HCT116 (cell line): ENCODE measurements around the gene PSMB7. TPM values are rescaled to one million over a fixed set of nuclear protein-coding genes. Genes with fewer than 3 reads are reported as not detected.

ENCODE experiments used
- ATAC-seq: fragments of 200-7000 bp; cut with Tn5 transposase; 2 replicates; pipeline ENCODE4 v1.9.1; 2020; ENCODE audit warnings: mild to moderate bottlenecking, moderate library complexity
- BruUV-seq: library from RNA; stranded (reverse); fragments of 400-500 nt; replicated peaks from 2 replicates; lab custom pipeline; 2021; lab: Mats Ljungman, UMichigan
- CTCF ChIA-PET: fragments of 300-600 bp; sonication (Branson Sonifier 250); formaldehyde crosslinking; loops from one replicate; lab custom pipeline; 2021; ENCODE audit warnings: antibody characterized with exemption; lab: Charles Lee
- POLR2A ChIA-PET: fragments of 300-600, 350-600 bp; sonication (Branson Sonifier 250); formaldehyde crosslinking; loops from one replicate; lab custom pipeline; 2021; ENCODE audit warnings: antibody characterized with exemption; lab: Charles Lee
- RAD21 ChIA-PET, 2 experiments: fragments of 300-600 bp; sonication (Branson Sonifier 250); formaldehyde crosslinking; loops; one replicate each; lab custom pipeline; 2023; ENCODE audit warnings: low total read pairs in 2 of 2; ENCODE audit not compliant: uncharacterized antibody in 2 of 2, unreplicated experiment in 2 of 2, low non-redundant PET in 1 of 2; lab: Charles Lee
- DNase-seq: peaks from one replicate; pipeline ENCODE4 v3.0.0-alpha.2; 2010; ENCODE audit warnings: low read depth, low spot score
- H2AFZ ChIP-seq: fragments of 200-600 bp; shearing (Covaris generic), sonication (generic); 2 replicates; pipeline ENCODE4 v1.6.1; 2017; ENCODE audit warnings: low read depth, mixed run types, mixed read lengths, antibody characterized with exemption, low read length; ENCODE audit not compliant: poor library complexity, severe bottlenecking
- H3K27ac ChIP-seq: 2 replicates; pipeline ENCODE4 v1.5.1; 2012; ENCODE audit warnings: low read depth, low read length
- H3K27me3 ChIP-seq: fragments of 200-600 bp; sonication (generic); 2 replicates; pipeline ENCODE4 v1.6.1; 2016; ENCODE audit warnings: mixed run types, low read length, mixed read lengths; ENCODE audit not compliant: insufficient read depth
- H3K36me3 ChIP-seq, 2 experiments: fragments of 200-500 bp in 1 of 2; fragments of 200-600 bp in 1 of 2; sonication (Bioruptor generic) in 1 of 2; sonication (generic) in 1 of 2; 2 replicates each; pipeline versions ENCODE4 v1.5.1 to v1.6.1; 2014 to 2016; ENCODE audit warnings: low read length in 2 of 2, inconsistent platforms in 1 of 2, mixed read lengths in 1 of 2, mixed run types in 1 of 2; ENCODE audit not compliant: insufficient read depth in 2 of 2, control insufficient read depth in 1 of 2
- H3K4me1 ChIP-seq, 2 experiments: fragments of 200-600 bp in 1 of 2; sonication (generic) in 1 of 2; 2 replicates each; pipeline versions ENCODE4 v1.5.1 to v1.6.1; 2012 to 2017; ENCODE audit warnings: low read length in 2 of 2, inconsistent platforms in 1 of 2, mild to moderate bottlenecking in 1 of 2, mixed read lengths in 1 of 2, mixed run types in 1 of 2, moderate library complexity in 1 of 2; ENCODE audit not compliant: insufficient read depth in 2 of 2, control insufficient read depth in 1 of 2
- H3K4me2 ChIP-seq: fragments of 200-600 bp; sonication (generic); 2 replicates; pipeline ENCODE4 v1.6.1; 2017; ENCODE audit warnings: mixed run types, low read length, mixed read lengths
- H3K4me3 ChIP-seq, 2 experiments: fragments of 200-600 bp in 1 of 2; sonication (generic) in 1 of 2; replicated peaks in 1 of 2; 2 replicates each; pipeline ENCODE4 v1.5.1; 2011 to 2016; ENCODE audit warnings: low read length in 2 of 2, control low read depth in 1 of 2, low read depth in 1 of 2, mild to moderate bottlenecking in 1 of 2, mixed read lengths in 1 of 2, mixed run types in 1 of 2
- H3K79me2 ChIP-seq: fragments of 200-600 bp; sonication (generic); 2 replicates; pipeline ENCODE4 v1.6.1; 2017; ENCODE audit warnings: mild to moderate bottlenecking, mixed run types, low read length, moderate library complexity, mixed read lengths; ENCODE audit not compliant: insufficient read depth
- H3K9ac ChIP-seq: fragments of 200-600 bp; sonication (generic); 2 replicates; pipeline ENCODE4 v1.6.1; 2016; ENCODE audit warnings: low read length, mixed read lengths
- H3K9me2 ChIP-seq: fragments of 200-600 bp; sonication (generic), shearing (Covaris generic); 2 replicates; pipeline ENCODE4 v1.6.1; 2017; ENCODE audit warnings: mixed run types, mild to moderate bottlenecking, moderate library complexity; ENCODE audit not compliant: insufficient read depth
- H3K9me3 ChIP-seq, 2 experiments: fragments of 200-500 bp in 1 of 2; fragments of 200-600 bp in 1 of 2; sonication (Bioruptor generic) in 1 of 2; sonication (generic) in 1 of 2; 2 replicates each; pipeline ENCODE4 v1.6.1; 2014 to 2017; ENCODE audit warnings: low read length in 2 of 2, mixed read lengths in 2 of 2, inconsistent platforms in 1 of 2, low read depth in 1 of 2, mild to moderate bottlenecking in 1 of 2, mixed run types in 1 of 2, moderate library complexity in 1 of 2; ENCODE audit not compliant: control insufficient read depth in 1 of 2, insufficient read depth in 1 of 2
- H4K20me1 ChIP-seq: fragments of 200-600 bp; sonication (generic), shearing (Covaris generic); 2 replicates; pipeline ENCODE4 v1.6.1; 2017; ENCODE audit warnings: mixed run types, mild to moderate bottlenecking, moderate library complexity; ENCODE audit not compliant: insufficient read depth
- CBX3 ChIP-seq: IDR thresholded peaks from 2 replicates; pipeline ENCODE4 v1.6.1; 2012; ENCODE audit warnings: low read depth
- CEBPB ChIP-seq: IDR thresholded peaks from 2 replicates; pipeline ENCODE4 v1.6.1; 2012; ENCODE audit warnings: low read depth
- EGR1 ChIP-seq: IDR thresholded peaks from 2 replicates; pipeline ENCODE4 v1.6.1; 2012; ENCODE audit warnings: low read depth
- EZH2 ChIP-seq: fragments of 200-600 bp; sonication (generic); IDR thresholded peaks from 2 replicates; pipeline ENCODE4 v1.6.1; 2017; ENCODE audit warnings: antibody characterized with exemption, mixed run types
- EZH2phosphoT487 ChIP-seq: fragments of 200-600 bp; IDR thresholded peaks from 2 replicates; pipeline ENCODE4 v1.6.1; 2018; ENCODE audit warnings: antibody characterized with exemption, borderline replicate concordance
- POLR2A ChIP-seq: IDR thresholded peaks from 2 replicates; pipeline ENCODE4 v1.7.0; 2011; ENCODE audit warnings: borderline replicate concordance; ENCODE audit not compliant: insufficient read depth, insufficient read length; ENCODE audit errors: extremely low read depth
- RAD21 ChIP-seq: IDR thresholded peaks from 2 replicates; pipeline ENCODE4 v1.6.1; 2012; ENCODE audit warnings: low read depth, mild to moderate bottlenecking
- SP1 ChIP-seq: IDR thresholded peaks from 2 replicates; pipeline ENCODE4 v1.6.1; 2012; ENCODE audit warnings: low read depth
- SRF ChIP-seq: IDR thresholded peaks from 2 replicates; pipeline ENCODE4 v1.6.1; 2012; ENCODE audit warnings: low read depth
- TCF7L2 ChIP-seq: IDR thresholded peaks from 2 replicates; pipeline ENCODE4 v1.7.0; 2011; ENCODE audit warnings: borderline replicate concordance, inconsistent platforms; ENCODE audit not compliant: insufficient read depth, insufficient read length; ENCODE audit errors: extremely low read depth
- YY1 ChIP-seq: IDR thresholded peaks from 2 replicates; pipeline ENCODE4 v1.6.1; 2011; ENCODE audit warnings: low read length, low read depth, moderate library complexity, mild to moderate bottlenecking; ENCODE audit not compliant: insufficient replicate concordance; ENCODE audit errors: extremely low read depth
- ZFX ChIP-seq: fragments of 450-650 bp; IDR thresholded peaks from 2 replicates; pipeline ENCODE4 v1.6.1; 2017
- ZNF274 ChIP-seq: fragments of 200-500 bp; sonication (Bioruptor generic); IDR thresholded peaks from 2 replicates; pipeline ENCODE4 v1.6.1; 2014; ENCODE audit warnings: mild to moderate bottlenecking, low read depth, low read length, inconsistent platforms
- intact Hi-C: fragments of 100-400 bp; cut with micrococcal nuclease; formaldehyde crosslinking; loops from 2 replicates; pipeline ENCODE4 v1.10.0; 2022
- total RNA-seq: library from RNA; stranded (reverse); gene quantifications from one replicate; pipeline ENCODE4 v1.2.1, GENCODE V29; 2021; ENCODE audit not compliant: unreplicated experiment
- TF ChIP-seq, protein P1 (sequence below): IDR thresholded peaks from 2 replicates; pipeline ENCODE4 v1.6.1; 2012; ENCODE audit warnings: low read depth
- TF ChIP-seq, protein P2 (sequence below): IDR thresholded peaks from 2 replicates; pipeline ENCODE4 v1.6.1; 2012
- TF ChIP-seq, protein P3 (sequence below), 3 experiments: fragments of 200-600 bp in 1 of 3; sonication (generic) in 1 of 3; IDR thresholded peaks in 2 of 3; conservative IDR thresholded peaks in 1 of 3; 2 replicates each; pipeline ENCODE4 v1.5.1; 2012 to 2017; ENCODE audit warnings: low read depth in 2 of 3, low read length in 2 of 3, antibody characterized with exemption in 1 of 3, borderline replicate concordance in 1 of 3, control low read depth in 1 of 3, mild to moderate bottlenecking in 1 of 3, mixed read lengths in 1 of 3, mixed run types in 1 of 3, moderate library complexity in 1 of 3; ENCODE audit not compliant: insufficient read depth in 1 of 3
- TF ChIP-seq, protein P4 (sequence below): IDR thresholded peaks from 2 replicates; pipeline ENCODE4 v1.6.1; 2012

Gene PSMB7
- total RNA-seq, 1 experiment from 2014 or later = 222 TPM

DNA sequence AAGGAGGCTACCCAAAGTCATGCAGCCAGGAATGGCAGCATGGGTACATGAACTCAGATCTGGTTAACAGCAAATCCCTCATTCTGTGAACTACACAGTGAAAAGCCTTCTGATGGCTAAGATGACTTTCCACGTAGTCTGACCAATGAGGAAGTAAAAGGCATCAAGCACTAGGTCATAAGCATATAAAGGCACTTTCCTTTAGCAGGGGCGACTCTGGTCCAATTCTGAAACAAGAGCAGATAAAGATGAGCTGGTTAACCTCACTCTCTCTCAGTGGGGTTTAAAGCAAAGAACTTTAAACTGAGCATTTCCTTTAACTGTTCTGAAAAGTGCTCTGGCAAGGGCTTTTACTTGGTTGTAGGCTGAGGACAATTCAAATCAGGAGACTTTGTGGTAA is 21.1 kb downstream of the PSMB7 start:
- RAD21 ChIA-PET = no interaction called here
- peaks cover 0 to 10% of the 10 kb centered on the region in 2 experiments; a peak in 1 of 4 replicates for H3K36me3 ChIP-seq

More for the DNA sequence above, 21.1 kb downstream of the PSMB7 start:
- no peak for ATAC-seq
- DNase-seq = no peak
- H3K9me3 ChIP-seq = no peaks in the 10 kb centered on the region
- ChIA-PET POLR2A (no interaction called here), CTCF (interaction anchor here (1.5 kb wide), 2 partner anchors 9 to 223 kb away, joined by 3 to 4 read pairs; no protein-coding TSS in a partner anchor)
- no peak overlapping the region for H3K9ac ChIP-seq
- no peak overlapping the region for H3K27ac ChIP-seq
- no peak overlapping the region for H3K4me3 ChIP-seq
- H3K4me1 ChIP-seq = peaks cover 2 to 37% of the 10 kb centered on the region in 2 experiments; a peak in 2 of 4 replicates
- intact Hi-C loops = loop anchor here (2.0 kb wide), 1 partner anchor 267 kb away; no protein-coding TSS in a partner anchor
- TF ChIP-seq EZH2phosphoT487 = no peak
- TF ChIP-seq EGR1 = no peak
- no peak for TF ChIP-seq ZFX
- TF ChIP-seq ZNF274 = no peak
- TF ChIP-seq POLR2A = no peak
- TF ChIP-seq SRF = no peak
- no peak for TF ChIP-seq YY1
- TF ChIP-seq SP1 = no peak
- TF ChIP-seq, protein P1, sequence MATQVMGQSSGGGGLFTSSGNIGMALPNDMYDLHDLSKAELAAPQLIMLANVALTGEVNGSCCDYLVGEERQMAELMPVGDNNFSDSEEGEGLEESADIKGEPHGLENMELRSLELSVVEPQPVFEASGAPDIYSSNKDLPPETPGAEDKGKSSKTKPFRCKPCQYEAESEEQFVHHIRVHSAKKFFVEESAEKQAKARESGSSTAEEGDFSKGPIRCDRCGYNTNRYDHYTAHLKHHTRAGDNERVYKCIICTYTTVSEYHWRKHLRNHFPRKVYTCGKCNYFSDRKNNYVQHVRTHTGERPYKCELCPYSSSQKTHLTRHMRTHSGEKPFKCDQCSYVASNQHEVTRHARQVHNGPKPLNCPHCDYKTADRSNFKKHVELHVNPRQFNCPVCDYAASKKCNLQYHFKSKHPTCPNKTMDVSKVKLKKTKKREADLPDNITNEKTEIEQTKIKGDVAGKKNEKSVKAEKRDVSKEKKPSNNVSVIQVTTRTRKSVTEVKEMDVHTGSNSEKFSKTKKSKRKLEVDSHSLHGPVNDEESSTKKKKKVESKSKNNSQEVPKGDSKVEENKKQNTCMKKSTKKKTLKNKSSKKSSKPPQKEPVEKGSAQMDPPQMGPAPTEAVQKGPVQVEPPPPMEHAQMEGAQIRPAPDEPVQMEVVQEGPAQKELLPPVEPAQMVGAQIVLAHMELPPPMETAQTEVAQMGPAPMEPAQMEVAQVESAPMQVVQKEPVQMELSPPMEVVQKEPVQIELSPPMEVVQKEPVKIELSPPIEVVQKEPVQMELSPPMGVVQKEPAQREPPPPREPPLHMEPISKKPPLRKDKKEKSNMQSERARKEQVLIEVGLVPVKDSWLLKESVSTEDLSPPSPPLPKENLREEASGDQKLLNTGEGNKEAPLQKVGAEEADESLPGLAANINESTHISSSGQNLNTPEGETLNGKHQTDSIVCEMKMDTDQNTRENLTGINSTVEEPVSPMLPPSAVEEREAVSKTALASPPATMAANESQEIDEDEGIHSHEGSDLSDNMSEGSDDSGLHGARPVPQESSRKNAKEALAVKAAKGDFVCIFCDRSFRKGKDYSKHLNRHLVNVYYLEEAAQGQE = no peak
- no peak for TF ChIP-seq TCF7L2
- TF ChIP-seq, protein P2, sequence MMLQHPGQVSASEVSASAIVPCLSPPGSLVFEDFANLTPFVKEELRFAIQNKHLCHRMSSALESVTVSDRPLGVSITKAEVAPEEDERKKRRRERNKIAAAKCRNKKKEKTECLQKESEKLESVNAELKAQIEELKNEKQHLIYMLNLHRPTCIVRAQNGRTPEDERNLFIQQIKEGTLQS = no peak
- TF ChIP-seq CEBPB = no peak
- TF ChIP-seq RAD21 = no peak
- TF ChIP-seq, protein P3, sequence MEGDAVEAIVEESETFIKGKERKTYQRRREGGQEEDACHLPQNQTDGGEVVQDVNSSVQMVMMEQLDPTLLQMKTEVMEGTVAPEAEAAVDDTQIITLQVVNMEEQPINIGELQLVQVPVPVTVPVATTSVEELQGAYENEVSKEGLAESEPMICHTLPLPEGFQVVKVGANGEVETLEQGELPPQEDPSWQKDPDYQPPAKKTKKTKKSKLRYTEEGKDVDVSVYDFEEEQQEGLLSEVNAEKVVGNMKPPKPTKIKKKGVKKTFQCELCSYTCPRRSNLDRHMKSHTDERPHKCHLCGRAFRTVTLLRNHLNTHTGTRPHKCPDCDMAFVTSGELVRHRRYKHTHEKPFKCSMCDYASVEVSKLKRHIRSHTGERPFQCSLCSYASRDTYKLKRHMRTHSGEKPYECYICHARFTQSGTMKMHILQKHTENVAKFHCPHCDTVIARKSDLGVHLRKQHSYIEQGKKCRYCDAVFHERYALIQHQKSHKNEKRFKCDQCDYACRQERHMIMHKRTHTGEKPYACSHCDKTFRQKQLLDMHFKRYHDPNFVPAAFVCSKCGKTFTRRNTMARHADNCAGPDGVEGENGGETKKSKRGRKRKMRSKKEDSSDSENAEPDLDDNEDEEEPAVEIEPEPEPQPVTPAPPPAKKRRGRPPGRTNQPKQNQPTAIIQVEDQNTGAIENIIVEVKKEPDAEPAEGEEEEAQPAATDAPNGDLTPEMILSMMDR (IDR thresholded peaks at IDR 0.05 in 2 of 3, conservative IDR thresholded peaks at IDR 0.05 in 1 of 3; ENCODE audit: borderline replicate concordance in 1 of 3, insufficient read depth in 1 of 3, low read depth in 2 of 3, low read length in 2 of 3) = no peak
- TF ChIP-seq EZH2 = no peak
- TF ChIP-seq CBX3 = no peak
- TF ChIP-seq, protein P4, sequence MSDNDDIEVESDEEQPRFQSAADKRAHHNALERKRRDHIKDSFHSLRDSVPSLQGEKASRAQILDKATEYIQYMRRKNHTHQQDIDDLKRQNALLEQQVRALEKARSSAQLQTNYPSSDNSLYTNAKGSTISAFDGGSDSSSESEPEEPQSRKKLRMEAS = no peak
- BruUV-seq = no TSS peak
- peaks cover 100% of the 10 kb centered on the region for H3K79me2 ChIP-seq
- H3K9me2 ChIP-seq = no peaks in the 10 kb centered on the region
- peaks cover 47% of the 10 kb centered on the region; the same call in 1 of the 2 replicates for H4K20me1 ChIP-seq
- H3K4me2 ChIP-seq = no peak overlapping the region
- no peak overlapping the region for H2AFZ ChIP-seq
- no peaks in the 10 kb centered on the region for H3K27me3 ChIP-seq
